ENCODE data around the gene NDUFS1. TPM values are rescaled to one million over a fixed set of nuclear protein-coding genes. Genes with fewer than 3 reads are reported as not detected.
"Not testable (repeated sequence)": the region's sequence is repeated elsewhere in the genome, so short reads cannot be mapped to it uniquely, and the experiment has no call there.

Gene NDUFS1
- total and polyA plus RNA-seq, 2 of the 4 experiments (the other 2 are of a cell fraction) = 72.1 to 118 TPM

DNA sequence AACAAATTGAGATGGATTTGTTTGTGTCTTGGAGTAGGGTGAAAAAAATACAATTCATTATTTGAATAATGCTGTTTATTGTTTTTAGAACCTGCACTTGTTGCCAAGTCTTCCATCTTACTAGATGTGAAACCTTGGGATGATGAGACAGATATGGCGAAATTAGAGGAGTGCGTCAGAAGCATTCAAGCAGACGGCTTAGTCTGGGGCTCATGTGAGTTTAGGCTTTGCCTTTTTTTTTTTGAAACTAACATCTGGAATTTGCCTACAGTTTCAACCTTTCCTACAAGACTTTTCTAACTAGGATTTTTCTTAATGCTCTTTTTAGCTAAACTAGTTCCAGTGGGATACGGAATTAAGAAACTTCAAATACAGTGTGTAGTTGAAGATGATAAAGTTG lies 3.2 kb upstream of the NDUFS1 start:
- WGBS, 2 experiments (ENCODE audit: extremely low coverage in 2 of 2, insufficient read length in 1 of 2) = no CpG with 5 or more reads among the region's 4 CpGs
- CTCF ChIA-PET = not testable (repeated sequence)

More for the DNA sequence above, 3.2 kb upstream of the NDUFS1 start:
- H2AK5ac ChIP-seq (ENCODE audit: low read depth, low read length); H3K27ac ChIP-seq (ENCODE audit: insufficient read depth, low read length); H3K9me1 ChIP-seq (ENCODE audit: insufficient read depth, low read length); ATAC-seq (ENCODE audit: low read depth); H3K4me2 ChIP-seq (ENCODE audit: low read depth, low read length); H3K27me3 ChIP-seq (ENCODE audit: control insufficient read depth, insufficient read depth, low read length); H2AK9ac ChIP-seq (replicated peaks; ENCODE audit: low read depth, low read length, poor library complexity); H4K5ac ChIP-seq (ENCODE audit: low read depth, low read length); BruUV-seq (replicated peaks); H4K20me1 ChIP-seq (ENCODE audit: insufficient read depth, low read length); H2BK120ac ChIP-seq (ENCODE audit: low read depth, low read length); H3K9me3 ChIP-seq (ENCODE audit: control insufficient read depth, insufficient read depth, low read length); H2BK5ac ChIP-seq (ENCODE audit: low read depth, low read length, poor library complexity, severe bottlenecking); dilution Hi-C loops (cut with HindIII; ENCODE audit: low sequenced_read_pairs, unreplicated experiment); H3K9ac ChIP-seq (ENCODE audit: low read depth, low read length); H3K4me1 ChIP-seq (ENCODE audit: control insufficient read depth, insufficient read depth, low read length); H2AFZ ChIP-seq (replicated peaks; ENCODE audit: low read length, poor library complexity); H3K23ac ChIP-seq (ENCODE audit: low read depth, low read length); H3K56ac ChIP-seq (ENCODE audit: extremely low read depth, insufficient read depth, low read length); H3K14ac ChIP-seq (replicated peaks; ENCODE audit: low read depth, low read length); H2BK15ac ChIP-seq (ENCODE audit: low read depth, low read length); intact Hi-C loops (cut with micrococcal nuclease); H4K91ac ChIP-seq (ENCODE audit: insufficient read depth, low read depth, low read length); H3K18ac ChIP-seq (ENCODE audit: low read depth, low read length); H3K4ac ChIP-seq (ENCODE audit: low read depth, low read length); H4K8ac ChIP-seq (ENCODE audit: low read depth in 2 of 2, low read length in 2 of 2); H3K4me3 ChIP-seq (ENCODE audit: insufficient read depth, low read depth, low read length); POLR2A ChIA-PET (ENCODE audit: unreplicated experiment); H2BK20ac ChIP-seq (ENCODE audit: low read depth, low read length): not testable (repeated sequence)
- DNase-seq = peak; percentile 9
- Histone ChIP-seq H3K36me3 (ENCODE audit: control insufficient read depth, insufficient read depth, low read length) (peaks cover 18% of the 10 kb centered on the region), H3K79me1 (ENCODE audit: low read depth in 1 of 2, low read length in 2 of 2) (peaks cover 18 to 51% of the 10 kb centered on the region in 2 experiments)
- in situ Hi-C loops (cut with MboI; ENCODE audit: low sequenced_read_pairs) = loop anchor here (10.0 kb wide), 1 partner anchor 102 kb away; no protein-coding TSS in a partner anchor

Data from IMR-90 (cell line).